H1 (cell line): ENCODE data around the gene SPAG16. TPM values are rescaled to one million over a fixed set of nuclear protein-coding genes. Genes with fewer than 3 reads are reported as not detected.

Experiments used
- CTCF ChIA-PET: fragments of 300-600 bp; sonication (Branson Sonifier 250); formaldehyde crosslinking; loops from one replicate; lab custom pipeline; 2021; ENCODE audit not compliant: partially characterized antibody; lab: Charles Lee
- POLR2A ChIA-PET: fragments of 300-600 bp; sonication (Branson Sonifier 250); formaldehyde crosslinking; loops from one replicate; lab custom pipeline; 2021; ENCODE audit warnings: inconsistent platforms; ENCODE audit not compliant: partially characterized antibody; lab: Charles Lee
- DNase-seq, 2 experiments: peaks; one replicate each; pipeline versions ENCODE4 v3.0.0 to v3.0.0-alpha.2; 2010 to 2022; ENCODE audit warnings: low spot score in 2 of 2, low read depth in 1 of 2, mixed read lengths in 1 of 2
- FAIRE-seq: peaks from 2 replicates; lab custom pipeline; 2011; peaks lifted over from hg19 to GRCh38; lab: Jason Lieb, UNC
- H2AFZ ChIP-seq: 2 replicates; pipeline ENCODE4 v1.8.1; 2012; ENCODE audit warnings: low read length, inconsistent platforms
- H2AK5ac ChIP-seq: 2 replicates; pipeline ENCODE4 v1.6.1; 2013; ENCODE audit warnings: low read depth, low read length
- H2BK120ac ChIP-seq: replicated peaks from 2 replicates; pipeline ENCODE3; 2013; ENCODE audit warnings: low read depth, low read length, inconsistent platforms
- H2BK12ac ChIP-seq: 2 replicates; pipeline ENCODE4 v1.6.1; 2013; ENCODE audit warnings: low read depth, low read length
- H2BK15ac ChIP-seq: 2 replicates; pipeline ENCODE4 v1.6.1; 2013; ENCODE audit warnings: low read length
- H2BK20ac ChIP-seq: 2 replicates; pipeline ENCODE4 v1.6.1; 2013; ENCODE audit warnings: low read length
- H2BK5ac ChIP-seq: 2 replicates; pipeline ENCODE4 v1.6.1; 2013; ENCODE audit warnings: low read depth, low read length
- H3K14ac ChIP-seq: 2 replicates; pipeline ENCODE4 v1.6.1; 2013; ENCODE audit warnings: inconsistent platforms; ENCODE audit not compliant: insufficient read length
- H3K18ac ChIP-seq: 2 replicates; pipeline ENCODE4 v1.6.1; 2013; ENCODE audit warnings: low read length; ENCODE audit errors: extremely low read depth
- H3K23ac ChIP-seq: 2 replicates; pipeline ENCODE4 v1.6.1; 2013; ENCODE audit warnings: inconsistent platforms; ENCODE audit not compliant: insufficient read length
- H3K23me2 ChIP-seq: 2 replicates; pipeline ENCODE4 v1.6.1; 2013; ENCODE audit warnings: low read depth, low read length
- H3K27ac ChIP-seq: 2 replicates; pipeline ENCODE4 v1.6.1; 2011; ENCODE audit warnings: low read depth, low read length, inconsistent platforms
- H3K27me3 ChIP-seq, 4 experiments: replicated peaks in 1 of 4; 1 replicate in 1 of 4; 2 replicates in 3 of 4; pipeline versions ENCODE4 v1.6.1 to v1.8.1; 2011 to 2013; ENCODE audit warnings: low read length in 3 of 4, mild to moderate bottlenecking in 3 of 4, inconsistent platforms in 2 of 4, mixed read lengths in 2 of 4, moderate library complexity in 1 of 4; ENCODE audit not compliant: control insufficient read depth in 3 of 4, insufficient read depth in 3 of 4; ENCODE audit errors: extremely low read depth in 1 of 4
- H3K36me3 ChIP-seq, 4 experiments: 2 replicates each; pipeline versions ENCODE4 v1.6.1 to v1.8.1; 2011 to 2013; ENCODE audit warnings: mild to moderate bottlenecking in 4 of 4, low read length in 3 of 4, moderate library complexity in 2 of 4, control low read depth in 1 of 4, inconsistent platforms in 1 of 4; ENCODE audit not compliant: insufficient read depth in 4 of 4, control insufficient read depth in 2 of 4
- H3K4ac ChIP-seq: replicated peaks from 2 replicates; pipeline ENCODE3; 2013; ENCODE audit warnings: low read length, low read depth, mixed read lengths, inconsistent platforms; ENCODE audit not compliant: insufficient read length
- H3K4me1 ChIP-seq, 4 experiments: replicated peaks in 1 of 4; 1 replicate in 1 of 4; 2 replicates in 3 of 4; pipeline versions ENCODE4 v1.6.1 to v1.8.1; 2011 to 2013; ENCODE audit warnings: low read length in 3 of 4, inconsistent platforms in 2 of 4, mixed read lengths in 1 of 4; ENCODE audit not compliant: insufficient read depth in 4 of 4, control insufficient read depth in 3 of 4
- H3K4me2 ChIP-seq, 2 experiments: 2 replicates each; pipeline versions ENCODE4 v1.6.1 to v1.8.1; 2011 to 2013; ENCODE audit warnings: low read depth in 2 of 2, low read length in 2 of 2, control low read depth in 1 of 2, inconsistent platforms in 1 of 2, mild to moderate bottlenecking in 1 of 2; ENCODE audit not compliant: insufficient read depth in 1 of 2
- H3K4me3 ChIP-seq, 4 experiments: fragments of 200-600, 300-600 bp in 1 of 4; sonication (generic), shearing (Covaris generic), sonication (Bioruptor Twin) in 1 of 4; 2 replicates each; pipeline versions ENCODE4 v1.5.1 to v1.8.1; 2011 to 2016; ENCODE audit warnings: low read length in 4 of 4, low read depth in 3 of 4, control low read depth in 2 of 4, inconsistent platforms in 2 of 4, mild to moderate bottlenecking in 2 of 4, mixed read lengths in 1 of 4, moderate library complexity in 1 of 4; ENCODE audit not compliant: insufficient read depth in 2 of 4; ENCODE audit errors: extremely low read depth in 1 of 4
- H3K56ac ChIP-seq: replicated peaks from 2 replicates; pipeline ENCODE3; 2013; ENCODE audit warnings: low read depth, mild to moderate bottlenecking, mixed read lengths, low read length, inconsistent platforms; ENCODE audit not compliant: insufficient read length
- H3K79me1 ChIP-seq: 2 replicates; pipeline ENCODE4 v1.6.1; 2013; ENCODE audit warnings: low read depth, low read length, control low read depth
- H3K79me2 ChIP-seq, 2 experiments: 2 replicates each; pipeline versions ENCODE4 v1.6.1 to v1.8.1; 2012 to 2013; ENCODE audit warnings: low read length in 2 of 2, mild to moderate bottlenecking in 2 of 2, inconsistent platforms in 1 of 2; ENCODE audit not compliant: insufficient read depth in 2 of 2, control insufficient read depth in 1 of 2
- H3K9ac ChIP-seq, 4 experiments: replicated peaks in 1 of 4; 1 replicate in 1 of 4; 2 replicates in 3 of 4; pipeline versions ENCODE4 v1.6.1 to v1.8.1; 2011 to 2013; ENCODE audit warnings: low read depth in 3 of 4, low read length in 3 of 4, control low read depth in 2 of 4, mild to moderate bottlenecking in 2 of 4, moderate library complexity in 2 of 4, inconsistent platforms in 1 of 4; ENCODE audit errors: extremely low read depth in 1 of 4
- H3K9me3 ChIP-seq, 2 experiments: 2 replicates each; pipeline versions ENCODE4 v1.6.1 to v1.8.1; 2012 to 2013; ENCODE audit warnings: mild to moderate bottlenecking in 2 of 2, moderate library complexity in 2 of 2, control low read depth in 1 of 2, inconsistent platforms in 1 of 2, low read depth in 1 of 2, low read length in 1 of 2, mixed read lengths in 1 of 2; ENCODE audit not compliant: insufficient read depth in 2 of 2
- H4K20me1 ChIP-seq, 2 experiments: replicated peaks in 1 of 2; 2 replicates each; pipeline versions ENCODE3 to v1.8.1; 2011 to 2013; ENCODE audit warnings: inconsistent platforms in 2 of 2, low read length in 2 of 2, mild to moderate bottlenecking in 1 of 2; ENCODE audit not compliant: insufficient read depth in 2 of 2, control insufficient read depth in 1 of 2
- H4K5ac ChIP-seq: 2 replicates; pipeline ENCODE4 v1.6.1; 2013; ENCODE audit warnings: low read length, low read depth, mixed read lengths, inconsistent platforms; ENCODE audit not compliant: insufficient read length
- H4K8ac ChIP-seq: 2 replicates; pipeline ENCODE4 v1.8.0; 2013; ENCODE audit warnings: mild to moderate bottlenecking, moderate library complexity, low read length, inconsistent platforms; ENCODE audit not compliant: insufficient read depth; ENCODE audit errors: extremely low read depth
- H4K91ac ChIP-seq: replicated peaks from 2 replicates; pipeline ENCODE3; 2013; ENCODE audit warnings: low read length, mixed read lengths, inconsistent platforms; ENCODE audit not compliant: insufficient read length
- ATF3 ChIP-seq: IDR thresholded peaks from 2 replicates; pipeline ENCODE4 v1.6.1; 2011; ENCODE audit warnings: low read depth, mild to moderate bottlenecking, low read length; ENCODE audit not compliant: insufficient read depth
- CHD2 ChIP-seq: IDR thresholded peaks from 2 replicates; pipeline ENCODE4 v1.6.1; 2012; ENCODE audit warnings: low read length, improper control_type of control experiment
- CREB1 ChIP-seq: IDR thresholded peaks from 2 replicates; pipeline ENCODE4 v1.6.1; 2012; ENCODE audit warnings: inconsistent platforms
- HDAC6 ChIP-seq: IDR thresholded peaks from one replicate; pipeline ENCODE4 v1.7.1; 2012; ENCODE audit warnings: low read depth, mild to moderate bottlenecking, inconsistent platforms, low read length, moderate library complexity
- MAFK ChIP-seq: IDR thresholded peaks from 2 replicates; pipeline ENCODE4 v1.6.1; 2012; ENCODE audit warnings: low read depth, mild to moderate bottlenecking, improper control_type of control experiment, low read length
- NANOG ChIP-seq: IDR thresholded peaks from 2 replicates; pipeline ENCODE4 v1.6.1; 2011; ENCODE audit warnings: low read length, low read depth, mild to moderate bottlenecking, inconsistent platforms; ENCODE audit not compliant: insufficient read depth, poor library complexity, severe bottlenecking
- PHF8 ChIP-seq: fragments of 200-600 bp; sonication (generic); conservative IDR thresholded peaks from 2 replicates; pipeline ENCODE4 v1.7.1; 2012; ENCODE audit warnings: low read depth, mild to moderate bottlenecking, inconsistent platforms, low read length, moderate library complexity
- POU5F1 ChIP-seq: IDR thresholded peaks from 2 replicates; pipeline ENCODE4 v1.6.1; 2011; ENCODE audit warnings: low read depth, mild to moderate bottlenecking, low read length, moderate library complexity
- RAD21 ChIP-seq, 2 experiments: IDR thresholded peaks in 1 of 2; conservative IDR thresholded peaks in 1 of 2; 2 replicates each; pipeline ENCODE4 v1.6.1; 2011; ENCODE audit warnings: low read depth in 2 of 2, low read length in 2 of 2, improper control_type of control experiment in 1 of 2, inconsistent platforms in 1 of 2, mild to moderate bottlenecking in 1 of 2, moderate library complexity in 1 of 2
- RFX5 ChIP-seq: IDR thresholded peaks from 2 replicates; pipeline ENCODE4 v1.6.1; 2011; ENCODE audit warnings: low read depth, low read length, improper control_type of control experiment, borderline replicate concordance
- SIN3A ChIP-seq, 2 experiments: IDR thresholded peaks in 1 of 2; conservative IDR thresholded peaks in 1 of 2; 2 replicates each; pipeline ENCODE4 v1.6.1; 2011 to 2012; ENCODE audit warnings: low read length in 2 of 2, improper control_type of control experiment in 1 of 2, low read depth in 1 of 2, mild to moderate bottlenecking in 1 of 2
- SIRT6 ChIP-seq: IDR thresholded peaks from one replicate; pipeline ENCODE4 v1.7.1; 2012; ENCODE audit warnings: low read length, inconsistent platforms
- SUZ12 ChIP-seq: fragments of 200-600 bp; sonication (generic); IDR thresholded peaks from 2 replicates; pipeline ENCODE4 v1.6.1; 2012; ENCODE audit warnings: mild to moderate bottlenecking, inconsistent platforms, low read length, moderate library complexity, mixed read lengths
- TAF1 ChIP-seq: IDR thresholded peaks from 2 replicates; pipeline ENCODE4 v1.6.1; 2011; ENCODE audit warnings: mild to moderate bottlenecking, low read depth, low read length
- TEAD4 ChIP-seq: IDR thresholded peaks from 2 replicates; pipeline ENCODE4 v1.6.1; 2012; ENCODE audit warnings: low read depth, low read length, inconsistent platforms, mixed read lengths
- WGBS, 2 experiments: shearing (Covaris generic) in 1 of 2; methylation state at CpG; one replicate each; pipeline versions ENCODE4 v1.1.6 to v1.1.7; 2013 to 2015; ENCODE audit warnings: low lambda C conversion rate in 2 of 2, mixed read lengths in 2 of 2, inconsistent platforms in 1 of 2, low coverage in 1 of 2, missing lambda C conversion rate in 1 of 2; ENCODE audit not compliant: insufficient replicate concordance in 2 of 2, insufficient coverage in 1 of 2, insufficient read length in 1 of 2; ENCODE audit errors: extremely low coverage in 1 of 2, missing lambda C conversion rate in 1 of 2; 5-methylcytosine and 5-hydroxymethylcytosine counted together
- polyA plus RNA-seq, 7 experiments: library from polyadenylated mRNA; depleted of rRNA in 3 of 7; stranded (reverse) in 5 of 7; unstranded in 2 of 7; fragments of >200 nt in 5 of 7; fragments of 200-250 nt in 2 of 7; gene quantifications; 1 replicate in 5 of 7; 2 replicates in 1 of 7; 4 replicates in 1 of 7; pipeline versions ENCODE4 v1.2.1 to v1.2.3, GENCODE V29; 2011 to 2013; ENCODE audit warnings: missing spikeins in 2 of 7, mixed read lengths in 2 of 7
- total RNA-seq: library from RNA; stranded (reverse); fragmentation: NEBNext Ultra II Directional; extraction: Animal tissue kit (Norgen Biotek cat#: 25700); gene quantifications from 2 replicates; pipeline ENCODE4 v1.2.1, GENCODE V29; 2021

The SPAG16 gene
- total and polyA plus RNA-seq, 2 of the 8 experiments (the other 6 are each of a cell fraction or from before 2014, with no cell fraction given): 6.0 to 14.9 TPM

- WGBS, 2 experiments: 93% methylated on average over 6 of the region's 6 CpGs; no CpG with 5 or more reads in 1 of the 2 experiments
- H2BK5ac ChIP-seq: no peak overlapping the region
- no peak overlapping the region for H3K18ac ChIP-seq
- no peaks in the 10 kb centered on the region for H3K36me3 ChIP-seq
- no peaks in the 10 kb centered on the region for H3K23me2 ChIP-seq
- H3K9ac ChIP-seq: no peak overlapping the region
- H4K8ac ChIP-seq: no peak overlapping the region
- H3K27me3 ChIP-seq: no peaks in the 10 kb centered on the region
- H3K9me3 ChIP-seq: no peaks in the 10 kb centered on the region
- no peaks in the 10 kb centered on the region for H3K79me1 ChIP-seq
- H2BK15ac ChIP-seq: no peak overlapping the region
- no peak overlapping the region for H3K4me2 ChIP-seq
- no peak overlapping the region for H3K4ac ChIP-seq
- DNase-seq (no peak), FAIRE-seq (no peak)
- H2AFZ ChIP-seq: no peak overlapping the region
- ChIA-PET CTCF (no interaction called here), POLR2A (no interaction called here)
- no peak overlapping the region for H2BK120ac ChIP-seq
- H4K20me1 ChIP-seq: no peaks in the 10 kb centered on the region
- H3K14ac ChIP-seq: no peak overlapping the region
- no peak overlapping the region for H2BK12ac ChIP-seq
- no peaks in the 10 kb centered on the region for H3K79me2 ChIP-seq
- no peak overlapping the region for H3K4me3 ChIP-seq
- H3K4me1 ChIP-seq: peaks cover 0 to 4% (median 0%) of the 10 kb centered on the region in 4 experiments; a peak in 2 of 7 replicates
- no peak overlapping the region for H3K56ac ChIP-seq
- H2BK20ac ChIP-seq: no peak overlapping the region
- H2AK5ac ChIP-seq: no peak overlapping the region
- H4K5ac ChIP-seq: no peak overlapping the region
- H3K27ac ChIP-seq: no peak overlapping the region
- H4K91ac ChIP-seq: no peak overlapping the region
- H3K23ac ChIP-seq: no peak overlapping the region
- TF ChIP-seq NANOG (no peak), ATF3 (no peak), CHD2 (no peak), TEAD4 (no peak), CREB1 (no peak), MAFK (no peak), SUZ12 (no peak), SIRT6 (no peak), RAD21 (IDR thresholded peaks at IDR 0.05 in 1 of 2, conservative IDR thresholded peaks at IDR 0.05 in 1 of 2; ENCODE audit: low read depth in 2 of 2, low read length in 2 of 2) (no peak), POU5F1 (no peak), PHF8 (no peak), RFX5 (no peak), TAF1 (no peak), HDAC6 (no peak), SIN3A (conservative IDR thresholded peaks at IDR 0.05 in 1 of 2, IDR thresholded peaks at IDR 0.05 in 1 of 2; ENCODE audit: low read depth in 1 of 2, low read length in 2 of 2) (no peak)
Measured at GRCh38 chr2:214075456-214075855, 791.2 kb downstream of the SPAG16 start.
